ENCODE measurements around the gene TNS3. TPM values are rescaled to one million over a fixed set of nuclear protein-coding genes. Genes with fewer than 3 reads are reported as not detected.

The TNS3 gene
- total RNA-seq, 1 donor from 2014 or later = 43.2 TPM

- ATAC-seq (ENCODE audit: poor library complexity) (peak; percentile 91), DNase-seq (peak; percentile 78)
- intact Hi-C loops (cut with DNase I) = no loop called here
Measured at GRCh38 chr7:47361746-47362215, 220.1 kb downstream of the TNS3 start.

- ATAC-seq (ENCODE audit: poor library complexity) = peak; percentile 47
- DNase-seq = no peak
Measured at GRCh38 chr7:47361236-47361635, 220.7 kb downstream of the TNS3 start.

DNA sequence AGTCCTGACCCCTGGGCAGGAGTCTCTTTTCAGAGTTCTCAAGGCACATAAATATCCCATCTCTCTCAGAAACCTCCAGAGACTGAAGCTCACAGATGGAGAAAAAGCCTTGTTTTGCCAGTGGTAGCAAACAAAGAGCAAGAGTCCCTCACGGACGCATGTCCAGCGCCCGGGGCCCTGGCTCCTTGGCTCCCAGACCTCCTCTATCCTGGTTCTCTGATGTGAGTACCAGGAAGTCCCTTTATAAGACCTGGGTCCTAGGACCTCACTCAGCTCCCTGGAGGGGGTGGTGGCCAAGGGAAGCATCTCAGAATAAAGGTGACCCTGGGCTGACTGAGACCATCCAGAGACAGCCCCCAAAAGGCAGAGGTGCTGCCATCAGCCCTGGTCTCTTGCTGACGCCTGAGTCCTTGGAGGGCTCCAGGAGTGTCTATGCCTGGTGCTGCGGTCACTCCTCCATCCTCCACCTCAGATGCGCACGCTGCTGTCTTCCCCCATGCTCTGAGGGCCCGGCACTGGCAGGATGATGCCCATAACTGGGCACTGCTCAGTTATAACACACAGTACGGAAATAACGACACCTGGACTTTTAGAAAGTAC, 221.5 kb downstream of the TNS3 start:
- intact Hi-C loops (cut with DNase I) = no loop called here
- no peak for DNase-seq
- no peak for ATAC-seq (ENCODE audit: poor library complexity)

More at GRCh38 chr7:47361236-47361635, 220.7 kb downstream of the TNS3 start:
- intact Hi-C loops (cut with DNase I) = no loop called here

GRCh38 chr7:47358944-47359588, 222.8 kb downstream of the TNS3 start:
- ATAC-seq (ENCODE audit: poor library complexity) = no peak
- intact Hi-C loops (cut with DNase I) = no loop called here
- DNase-seq = no peak

DNA sequence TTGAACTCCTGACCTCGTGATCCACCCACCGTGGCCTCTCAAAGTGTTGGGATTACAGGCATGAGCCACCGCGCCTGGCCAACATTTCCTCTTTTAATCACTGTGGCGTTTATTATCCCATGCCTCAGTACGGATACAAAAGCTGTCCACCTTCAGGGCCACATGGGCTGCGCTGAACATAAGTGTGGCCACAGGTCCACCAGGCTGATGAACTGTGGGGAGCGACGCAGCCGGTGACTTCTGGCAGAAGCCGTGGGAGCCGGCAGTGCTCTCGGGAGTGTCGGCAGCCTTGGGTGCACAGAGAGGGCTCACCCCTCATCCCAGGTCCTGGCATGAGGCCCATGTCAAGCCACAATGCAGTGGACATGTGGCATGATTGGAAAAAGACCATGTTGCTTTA, 223.6 kb downstream of the TNS3 start:
- ATAC-seq (ENCODE audit: poor library complexity) = no peak
- intact Hi-C loops (cut with DNase I) = no loop called here
- no peak for DNase-seq

DNA sequence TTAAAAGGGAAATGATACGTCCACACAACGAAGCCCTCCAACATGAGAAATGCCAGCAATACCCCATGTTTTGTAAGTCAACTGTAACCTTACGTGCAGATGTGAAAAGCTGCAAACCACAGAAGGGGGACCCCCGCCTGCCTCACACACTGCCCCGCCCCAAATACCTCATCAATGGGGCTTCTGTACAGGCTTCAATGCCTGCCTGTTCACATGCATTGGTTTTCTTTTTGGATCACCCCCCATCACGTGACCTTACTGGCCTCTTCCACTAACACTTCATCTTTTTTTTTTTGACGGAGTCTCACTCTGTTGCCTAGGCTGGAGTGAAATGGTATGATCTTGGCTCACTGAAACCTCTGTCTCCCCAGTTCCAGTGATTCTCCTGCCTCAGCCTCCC, 224.0 kb downstream of the TNS3 start:
- DNase-seq (no peak), ATAC-seq (ENCODE audit: poor library complexity) (no peak)
- intact Hi-C loops (cut with DNase I) = no loop called here

DNA sequence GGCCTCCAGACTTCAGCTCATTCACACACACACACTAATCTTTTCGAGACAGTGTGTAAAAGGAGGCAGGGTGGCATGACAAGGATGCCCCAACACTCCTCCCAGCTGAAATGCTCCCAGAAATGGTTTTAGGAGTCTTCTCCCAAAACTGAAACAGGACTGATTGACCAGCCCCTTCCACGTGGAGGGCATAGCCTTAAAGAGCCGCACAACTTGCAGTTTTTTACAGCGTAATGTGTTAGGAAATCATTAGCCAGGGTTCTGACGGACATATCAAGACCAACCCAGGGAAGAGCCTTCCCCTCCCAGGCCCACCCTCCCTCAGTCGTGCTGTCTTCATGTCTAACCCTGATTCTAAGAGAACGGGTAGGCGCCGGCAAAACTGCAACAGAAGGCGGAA, 224.6 kb downstream of the TNS3 start:
- ATAC-seq (ENCODE audit: poor library complexity) (no peak), DNase-seq (no peak)
- intact Hi-C loops (cut with DNase I) = no loop called here

DNA sequence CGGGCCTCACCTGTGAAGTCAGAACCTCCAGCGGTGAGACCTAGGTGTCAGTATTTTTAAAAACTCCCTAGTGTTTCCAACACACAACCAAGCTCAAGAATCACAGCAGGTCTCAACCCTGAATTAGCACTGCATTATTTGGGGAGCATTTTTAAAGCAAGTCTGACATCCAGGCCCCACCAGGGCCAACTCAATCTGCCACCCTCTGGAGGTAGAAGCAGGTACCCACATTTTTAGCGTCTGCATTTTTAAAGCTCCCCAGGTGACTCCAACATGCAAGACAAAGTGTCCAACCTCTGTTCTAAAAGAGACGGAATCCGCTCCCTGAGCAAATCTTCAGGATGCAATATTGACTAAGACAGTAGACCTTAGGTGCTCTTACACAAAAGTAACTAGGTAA, 225.7 kb downstream of the TNS3 start:
- DNase-seq (no peak), ATAC-seq (ENCODE audit: poor library complexity) (no peak)
- intact Hi-C loops (cut with DNase I) = no loop called here

- intact Hi-C loops (cut with DNase I) = no loop called here
- peak; percentile 44 for ATAC-seq (ENCODE audit: poor library complexity)
- no peak for DNase-seq
Measured at GRCh38 chr7:47355684-47356083, 226.2 kb downstream of the TNS3 start.

DNA sequence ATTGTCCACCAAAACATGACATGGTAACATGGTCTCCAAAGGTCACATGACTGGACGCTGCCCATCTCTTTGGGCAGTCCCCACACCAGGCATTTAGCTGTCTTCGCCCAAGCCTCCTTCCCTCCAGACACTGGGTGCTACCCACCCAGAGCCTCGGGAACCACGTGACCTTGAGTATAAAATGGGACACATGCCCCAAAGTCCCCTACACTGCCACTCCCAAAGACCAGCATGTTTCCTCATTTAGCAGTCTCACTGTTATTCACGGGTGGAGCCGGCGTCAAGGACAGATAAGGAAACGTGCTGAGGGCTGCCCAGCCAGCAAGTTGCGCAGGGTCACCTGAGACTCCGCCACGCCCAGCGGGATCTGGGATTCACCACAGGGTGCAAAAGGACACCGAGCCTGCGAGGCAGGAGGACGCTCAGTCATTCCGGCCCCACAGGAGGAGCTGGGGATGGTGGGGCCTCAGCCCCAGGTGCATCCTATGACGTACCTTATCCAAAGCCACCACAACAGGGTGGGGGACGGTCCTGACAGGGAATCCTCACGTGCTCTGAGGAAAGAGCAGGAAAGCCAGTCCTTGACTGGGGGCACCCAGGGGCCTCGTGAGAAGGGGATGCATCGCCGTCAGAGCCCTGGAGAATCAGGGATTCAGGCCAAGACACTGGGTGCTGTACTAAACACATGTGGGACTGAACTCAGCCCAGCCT, 226.9 kb downstream of the TNS3 start:
- DNase-seq = peak; percentile 72
- ATAC-seq (ENCODE audit: poor library complexity) = peak; percentile 75
- intact Hi-C loops (cut with DNase I) = no loop called here

GRCh38 chr7:47354071-47354470, 227.8 kb downstream of the TNS3 start:
- ATAC-seq (ENCODE audit: poor library complexity) = no peak
- DNase-seq = no peak
- intact Hi-C loops (cut with DNase I) = no loop called here

GRCh38 chr7:47352394-47352968, 229.4 kb downstream of the TNS3 start:
- no peak for DNase-seq
- intact Hi-C loops (cut with DNase I) = no loop called here
- no peak for ATAC-seq (ENCODE audit: poor library complexity)

- DNase-seq = no peak
- ATAC-seq (ENCODE audit: poor library complexity) = no peak
- intact Hi-C loops (cut with DNase I) = no loop called here
Measured at GRCh38 chr7:47351233-47352154, 230.4 kb downstream of the TNS3 start.

- no peak for DNase-seq
- ATAC-seq (ENCODE audit: poor library complexity) = no peak
- intact Hi-C loops (cut with DNase I) = no loop called here
Measured at GRCh38 chr7:47350425-47350824, 231.5 kb downstream of the TNS3 start.

GRCh38 chr7:47349401-47349800, 232.5 kb downstream of the TNS3 start:
- intact Hi-C loops (cut with DNase I) = no loop called here
- DNase-seq (no peak), ATAC-seq (ENCODE audit: poor library complexity) (no peak)

GRCh38 chr7:47347816-47348385, 234.0 kb downstream of the TNS3 start:
- DNase-seq (no peak), ATAC-seq (ENCODE audit: poor library complexity) (no peak)

GRCh38 chr7:47347346-47347745, 234.6 kb downstream of the TNS3 start:
- no peak for ATAC-seq (ENCODE audit: poor library complexity)
- DNase-seq = no peak
- intact Hi-C loops (cut with DNase I) = no loop called here

More at GRCh38 chr7:47347816-47348385, 234.0 kb downstream of the TNS3 start:
- intact Hi-C loops (cut with DNase I) = no loop called here

- no peak for ATAC-seq (ENCODE audit: poor library complexity)
- intact Hi-C loops (cut with DNase I) = no loop called here
- DNase-seq = no peak
Measured at GRCh38 chr7:47346377-47346914, 235.5 kb downstream of the TNS3 start.
